ENCODE results near the gene NEK7.

DNA sequence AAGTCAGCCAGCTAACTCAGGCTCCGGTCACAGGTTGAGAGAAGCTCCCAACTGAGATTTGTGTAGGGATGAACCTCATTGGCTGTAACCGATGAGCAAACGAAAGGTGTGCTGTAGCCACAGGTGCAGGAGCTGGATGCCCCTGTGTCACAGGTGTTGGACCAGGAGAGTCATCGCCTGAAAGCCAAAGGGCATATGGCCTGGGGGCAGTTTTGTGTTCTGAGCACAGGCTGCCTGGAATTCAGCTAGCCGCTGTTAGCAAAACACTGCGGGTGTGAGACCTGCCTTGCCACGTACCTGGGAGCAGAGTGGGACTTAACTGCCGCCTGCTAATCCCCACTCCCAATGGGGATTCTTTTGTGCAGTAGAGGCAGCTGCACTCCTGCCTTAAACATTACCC lies 55.3 kb downstream of the NEK7 start:
- TF ChIP-seq, protein P1, sequence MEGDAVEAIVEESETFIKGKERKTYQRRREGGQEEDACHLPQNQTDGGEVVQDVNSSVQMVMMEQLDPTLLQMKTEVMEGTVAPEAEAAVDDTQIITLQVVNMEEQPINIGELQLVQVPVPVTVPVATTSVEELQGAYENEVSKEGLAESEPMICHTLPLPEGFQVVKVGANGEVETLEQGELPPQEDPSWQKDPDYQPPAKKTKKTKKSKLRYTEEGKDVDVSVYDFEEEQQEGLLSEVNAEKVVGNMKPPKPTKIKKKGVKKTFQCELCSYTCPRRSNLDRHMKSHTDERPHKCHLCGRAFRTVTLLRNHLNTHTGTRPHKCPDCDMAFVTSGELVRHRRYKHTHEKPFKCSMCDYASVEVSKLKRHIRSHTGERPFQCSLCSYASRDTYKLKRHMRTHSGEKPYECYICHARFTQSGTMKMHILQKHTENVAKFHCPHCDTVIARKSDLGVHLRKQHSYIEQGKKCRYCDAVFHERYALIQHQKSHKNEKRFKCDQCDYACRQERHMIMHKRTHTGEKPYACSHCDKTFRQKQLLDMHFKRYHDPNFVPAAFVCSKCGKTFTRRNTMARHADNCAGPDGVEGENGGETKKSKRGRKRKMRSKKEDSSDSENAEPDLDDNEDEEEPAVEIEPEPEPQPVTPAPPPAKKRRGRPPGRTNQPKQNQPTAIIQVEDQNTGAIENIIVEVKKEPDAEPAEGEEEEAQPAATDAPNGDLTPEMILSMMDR (IDR thresholded peaks at IDR 0.05), result no peak
- TF ChIP-seq EP300 (IDR thresholded peaks at IDR 0.05), result no peak
- no peak for TF ChIP-seq POLR2A (IDR thresholded peaks at IDR 0.05)

Measured in ovary (tissue), 3 donors.